IPS-18c (cell line): Measurements from ENCODE around the gene ARL10.

Experiments
- H3K4me3 ChIP-seq: 2 replicates; pipeline ENCODE4 v1.7.0; 2013; ENCODE audit warnings: low read depth, mild to moderate bottlenecking, low read length, moderate library complexity; ENCODE audit not compliant: insufficient read depth
- H3K9me3 ChIP-seq: one replicate; pipeline ENCODE4 v1.6.1; 2013; ENCODE audit warnings: mild to moderate bottlenecking, low read length, moderate library complexity; ENCODE audit not compliant: control insufficient read depth, insufficient read depth

Gene ARL10

GRCh38 chr5:176415952-176416924 is 51.0 kb downstream of the ARL10 start, which contains the start of gene CLTB:
TSS of gene CLTB (minus strand) at chr5:176416539. CDS start at chr5:176416363, 176 bp downstream.
- H3K9me3 ChIP-seq, result peaks cover 5% of the 10 kb centered on the region
- H3K4me3 ChIP-seq, result peak within 1 kb of the TSS; percentile 76

- H3K4me3 ChIP-seq, result no peak overlapping the region
- peaks cover 5% of the 10 kb centered on the region for H3K9me3 ChIP-seq
Measured at GRCh38 chr5:176416965-176417364, 51.7 kb downstream of the ARL10 start.

GRCh38 chr5:176418251-176418650 is 53.0 kb downstream of the ARL10 start:
- no peak overlapping the region for H3K4me3 ChIP-seq
- H3K9me3 ChIP-seq, result peaks cover 5% of the 10 kb centered on the region

GRCh38 chr5:176420086-176420485 is 54.8 kb downstream of the ARL10 start:
- no peak overlapping the region for H3K4me3 ChIP-seq

GRCh38 chr5:176420972-176421544 is 55.8 kb downstream of the ARL10 start:
- H3K4me3 ChIP-seq, result no peak overlapping the region
- H3K9me3 ChIP-seq, result no peaks in the 10 kb centered on the region

More at GRCh38 chr5:176420086-176420485, 54.8 kb downstream of the ARL10 start:
- peaks cover 5% of the 10 kb centered on the region for H3K9me3 ChIP-seq

GRCh38 chr5:176424181-176424580 is 58.9 kb downstream of the ARL10 start:
- Histone ChIP-seq H3K9me3 (no peaks in the 10 kb centered on the region), H3K4me3 (no peak overlapping the region)

GRCh38 chr5:176425138-176425537 is 59.9 kb downstream of the ARL10 start:
- no peak overlapping the region for H3K4me3 ChIP-seq
- no peaks in the 10 kb centered on the region for H3K9me3 ChIP-seq

- no peak overlapping the region for H3K4me3 ChIP-seq
- no peaks in the 10 kb centered on the region for H3K9me3 ChIP-seq
Measured at GRCh38 chr5:176425791-176426190, 60.5 kb downstream of the ARL10 start.

GRCh38 chr5:176426876-176427275 is 61.6 kb downstream of the ARL10 start:
- Histone ChIP-seq H3K9me3 (no peaks in the 10 kb centered on the region), H3K4me3 (no peak overlapping the region)

GRCh38 chr5:176427971-176428370 is 62.7 kb downstream of the ARL10 start:
- no peaks in the 10 kb centered on the region for H3K9me3 ChIP-seq
- H3K4me3 ChIP-seq, result no peak overlapping the region

- H3K4me3 ChIP-seq, result no peak overlapping the region
- H3K9me3 ChIP-seq, result no peaks in the 10 kb centered on the region
Measured at GRCh38 chr5:176429972-176430371, 64.7 kb downstream of the ARL10 start.
